Fibroblast of skin of back (primary cell): ENCODE results near the gene PPFIA1.
"Not testable (repeated sequence)": the region's sequence is repeated elsewhere in the genome, so short reads cannot be mapped to it uniquely, and the experiment has no call there.

Source experiments
- DNase-seq: peaks from one replicate; pipeline ENCODE4 v3.0.0-alpha.2; 2013

The PPFIA1 gene

DNA sequence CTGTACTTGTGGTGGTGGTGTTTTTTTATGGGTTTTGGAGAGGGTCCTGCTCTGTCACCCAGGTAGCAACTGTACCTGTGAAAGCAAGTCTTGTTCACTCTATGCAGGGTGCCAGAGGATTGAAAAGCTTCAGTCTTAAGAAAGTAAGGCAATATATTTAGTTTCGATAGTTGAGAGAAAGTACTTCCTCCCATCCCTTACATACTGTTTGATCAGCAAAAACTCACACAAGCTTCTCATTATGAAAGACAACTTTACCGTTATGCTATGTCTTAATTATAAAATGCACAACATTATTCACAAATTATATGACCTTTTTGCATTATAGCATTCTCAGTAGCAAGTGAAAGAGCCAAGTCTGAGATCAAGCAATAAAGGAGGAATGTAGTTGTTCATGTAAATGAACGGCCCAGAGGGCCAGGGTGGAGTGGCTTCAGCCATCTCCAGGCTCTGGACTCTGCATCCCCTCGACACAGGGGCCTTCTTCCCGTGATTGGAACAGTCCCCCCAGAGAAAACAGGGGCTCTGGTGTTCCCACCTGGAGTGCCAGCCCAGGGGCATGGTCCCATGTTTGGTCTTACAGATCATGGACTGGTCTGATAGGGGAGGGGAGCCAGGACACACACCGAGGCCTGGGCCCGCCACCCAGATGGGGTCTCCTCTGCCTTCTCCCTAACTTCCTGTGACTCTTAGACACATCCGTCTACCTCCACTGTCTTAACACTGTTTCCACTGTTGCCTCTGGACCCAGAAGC is 89.1 kb downstream of the PPFIA1 start:
- no peak for DNase-seq

DNA sequence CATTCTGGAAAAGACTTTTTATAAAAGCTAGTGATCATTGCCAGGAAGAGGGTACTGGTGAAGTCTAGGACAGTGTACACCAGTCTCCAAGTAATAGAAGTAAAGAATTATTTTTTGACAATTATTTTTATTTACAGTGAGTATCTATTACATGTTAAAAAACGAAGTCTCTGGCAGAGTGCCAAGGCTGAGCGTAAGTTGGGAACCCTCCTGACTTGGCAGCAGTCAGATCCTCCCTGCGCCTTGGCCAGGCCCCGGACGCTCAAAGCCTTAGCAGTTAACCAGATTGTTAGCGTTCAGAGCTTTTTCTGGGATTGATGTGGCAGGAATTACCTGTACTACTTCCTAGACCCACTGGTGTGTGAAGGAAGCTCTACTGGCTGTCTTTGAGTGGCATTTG is 89.7 kb downstream of the PPFIA1 start:
- DNase-seq = no peak

DNA sequence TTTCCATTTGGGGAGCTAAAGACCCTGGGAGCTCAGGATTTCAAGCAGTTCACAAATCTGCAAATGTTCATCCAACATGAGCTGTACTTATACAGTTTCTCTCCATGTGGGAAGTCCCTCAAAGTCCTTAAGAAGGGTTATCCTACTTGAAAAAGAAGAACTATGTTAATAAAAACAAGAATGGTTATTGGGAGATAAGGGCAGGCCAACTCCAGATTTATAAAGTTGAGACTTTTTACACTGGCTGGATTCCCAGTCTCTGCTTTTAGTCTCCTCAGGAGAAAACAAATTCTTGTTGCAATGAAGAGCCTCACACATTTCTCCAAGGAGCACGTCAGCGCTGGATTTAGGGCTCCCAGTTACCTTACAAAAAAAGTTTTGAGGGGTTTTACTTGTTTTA is 93.7 kb downstream of the PPFIA1 start:
- peak; percentile 18 for DNase-seq

DNA sequence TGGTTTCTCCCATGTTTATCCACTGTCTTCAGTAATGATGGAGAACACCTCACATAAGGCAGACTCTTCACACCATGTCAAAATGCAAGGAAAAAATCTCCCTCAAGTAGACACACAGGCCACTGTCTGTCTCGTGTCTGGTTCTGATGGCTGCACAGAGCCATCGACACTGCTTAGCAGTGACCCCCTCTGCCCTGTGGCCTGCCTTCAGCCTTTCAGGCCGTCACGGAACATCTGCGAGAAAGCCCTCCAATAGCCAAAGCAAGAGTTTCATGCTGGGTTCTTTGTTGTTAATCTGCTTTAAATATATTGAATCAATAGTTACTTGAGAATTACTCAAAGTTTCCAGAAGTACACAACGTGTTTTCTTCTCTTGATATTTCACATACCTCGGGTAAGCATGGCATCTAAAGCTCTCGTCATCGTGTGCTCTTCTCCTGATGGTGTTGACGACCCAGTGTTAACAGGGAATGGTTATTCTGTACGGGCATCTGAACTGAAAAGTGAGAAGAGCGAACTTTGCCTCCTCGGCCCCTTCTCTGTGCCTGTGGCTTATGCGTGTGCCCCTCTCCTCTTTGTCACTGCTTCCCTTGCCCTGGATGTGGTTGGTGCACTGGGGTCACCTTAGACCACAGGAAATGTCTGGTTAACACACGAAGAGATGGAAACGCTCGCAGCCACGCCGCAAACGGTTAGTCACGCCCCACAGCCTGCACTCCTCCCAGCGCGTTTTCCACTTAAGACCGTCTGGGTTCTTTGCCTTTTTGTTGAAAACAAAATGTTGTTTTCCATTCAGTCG is 94.5 kb downstream of the PPFIA1 start:
- no peak for DNase-seq

DNA sequence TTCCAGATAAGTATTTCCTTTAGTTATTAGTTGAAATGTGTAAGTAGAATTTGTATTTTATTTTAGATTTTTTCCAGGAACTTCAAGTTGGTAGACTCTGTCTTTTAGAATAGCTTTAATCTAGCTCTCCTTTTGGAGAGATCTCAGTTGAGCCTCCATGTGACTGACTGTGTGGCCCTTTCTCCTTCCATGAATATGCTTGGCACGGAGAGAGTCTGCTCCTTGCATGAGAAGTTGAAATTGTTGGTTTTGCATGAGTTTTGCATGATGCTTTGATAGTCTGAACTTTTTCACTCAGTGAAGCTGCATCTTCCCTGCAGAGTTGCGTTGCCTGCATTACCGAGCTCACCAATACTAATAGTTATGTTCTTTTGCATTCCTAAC is 95.0 kb downstream of the PPFIA1 start:
- DNase-seq = no peak

DNA sequence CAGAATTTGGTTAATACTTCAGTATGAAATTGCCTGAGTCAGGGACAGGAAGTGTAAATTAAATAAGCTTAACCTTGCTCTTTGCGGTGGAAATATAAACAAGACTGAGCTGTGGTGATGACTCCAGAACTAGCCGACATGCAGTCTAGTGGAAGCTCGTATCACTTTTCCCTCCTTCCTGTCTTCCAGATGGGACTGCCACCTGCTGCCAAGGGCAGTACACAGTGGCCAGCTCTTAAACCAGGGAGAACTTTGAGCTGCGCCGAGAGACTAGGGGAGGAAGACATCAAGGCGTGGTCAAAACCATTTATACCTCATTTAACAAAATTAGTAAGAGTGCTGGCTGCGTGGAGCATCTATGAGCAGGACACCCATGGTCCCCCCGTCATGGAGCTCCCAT is 96.6 kb downstream of the PPFIA1 start:
- DNase-seq = no peak

DNA sequence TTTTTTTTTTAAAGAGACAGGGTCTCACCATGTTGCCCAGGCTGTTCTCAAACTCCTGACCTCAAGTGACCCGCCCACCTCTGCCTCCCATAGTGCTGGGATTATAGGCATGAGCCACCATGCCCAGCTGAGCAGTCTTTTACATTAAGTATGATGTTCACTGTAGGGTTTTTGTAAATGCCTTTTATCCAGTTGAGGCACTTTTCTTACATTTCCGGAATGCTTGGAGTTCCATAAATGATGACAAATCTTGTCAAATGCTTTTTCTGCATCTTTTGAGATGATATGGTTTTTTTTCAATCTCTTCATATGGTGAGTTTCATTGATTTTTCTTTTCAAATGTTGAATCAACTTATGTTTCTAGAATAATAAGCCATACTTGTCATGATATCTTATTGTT is 98.5 kb downstream of the PPFIA1 start:
- peak; percentile 55 for DNase-seq

DNA sequence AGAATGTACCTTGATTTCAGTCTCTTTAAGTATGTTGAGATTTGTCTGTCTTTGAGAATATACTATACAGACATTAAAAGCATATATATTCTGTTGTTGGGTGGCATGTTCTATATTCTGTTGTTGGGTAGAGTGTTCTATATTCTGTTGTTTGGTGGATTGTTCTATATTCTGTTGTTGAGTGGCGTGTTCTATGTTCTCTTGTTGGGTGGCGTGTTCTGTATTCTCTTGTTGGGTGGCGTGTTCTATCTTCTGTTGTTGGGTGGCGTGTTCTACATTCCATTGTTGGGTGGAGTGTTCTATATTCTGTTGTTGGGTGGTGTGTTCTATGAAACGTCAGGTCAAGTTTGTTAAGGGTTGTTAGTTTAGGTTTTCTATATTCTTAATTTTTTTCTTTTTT is 100.8 kb downstream of the PPFIA1 start:
- no peak for DNase-seq

DNA sequence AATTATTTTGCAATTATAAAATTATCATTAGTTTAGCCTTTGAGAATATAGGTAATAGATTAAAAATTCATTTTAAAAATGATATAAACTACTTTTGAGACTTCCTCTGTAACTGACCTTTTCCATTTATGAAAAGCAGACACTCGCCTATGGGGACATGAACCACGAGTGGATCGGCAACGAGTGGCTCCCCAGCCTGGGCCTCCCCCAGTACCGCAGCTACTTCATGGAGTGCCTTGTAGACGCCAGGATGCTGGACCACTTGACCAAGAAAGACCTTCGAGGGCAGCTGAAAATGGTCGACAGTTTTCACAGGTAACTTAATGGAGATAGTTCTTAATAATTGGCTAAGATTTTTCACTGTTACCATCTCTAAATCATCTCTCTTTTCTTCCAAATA is 101.6 kb downstream of the PPFIA1 start:
- DNase-seq = no peak

DNA sequence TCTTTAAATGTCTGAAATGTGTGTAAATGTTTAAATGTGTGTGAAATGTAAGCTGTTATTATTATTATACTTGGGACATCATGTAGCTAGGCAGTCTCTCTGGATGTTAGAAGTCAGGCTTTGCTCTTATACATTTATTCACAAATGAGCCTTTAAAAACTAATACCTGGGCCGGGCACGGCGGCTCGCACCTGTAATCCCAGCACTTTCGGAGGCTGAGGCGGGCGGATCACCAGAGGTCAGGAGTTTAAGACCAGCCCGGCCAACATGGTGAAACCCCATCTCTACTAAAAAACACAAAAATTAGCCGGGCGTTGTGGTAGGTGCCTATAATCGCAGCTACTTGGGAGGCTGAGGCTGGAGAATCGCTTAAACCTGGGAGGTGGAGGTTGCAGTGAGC is 106.1 kb downstream of the PPFIA1 start:
- no peak for DNase-seq

DNA sequence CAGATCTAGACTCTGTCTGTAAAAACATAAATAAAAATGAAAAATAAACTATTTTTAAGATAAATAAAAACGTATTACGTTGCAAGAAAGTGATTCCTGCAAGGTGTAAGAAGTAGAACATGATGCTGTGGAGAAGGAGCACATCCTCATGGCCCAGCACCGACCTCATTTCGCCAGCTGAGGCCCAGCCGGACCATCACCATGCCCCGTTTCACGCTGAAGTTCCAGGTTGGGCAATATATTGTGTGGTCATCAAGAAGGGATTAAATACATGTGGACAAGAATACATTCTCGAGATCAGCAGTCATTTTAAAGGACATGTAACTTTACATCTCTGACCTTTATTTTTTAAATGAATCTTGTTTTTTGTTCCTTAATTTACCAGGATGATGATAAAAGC is 107.2 kb downstream of the PPFIA1 start:
- DNase-seq = no peak

DNA sequence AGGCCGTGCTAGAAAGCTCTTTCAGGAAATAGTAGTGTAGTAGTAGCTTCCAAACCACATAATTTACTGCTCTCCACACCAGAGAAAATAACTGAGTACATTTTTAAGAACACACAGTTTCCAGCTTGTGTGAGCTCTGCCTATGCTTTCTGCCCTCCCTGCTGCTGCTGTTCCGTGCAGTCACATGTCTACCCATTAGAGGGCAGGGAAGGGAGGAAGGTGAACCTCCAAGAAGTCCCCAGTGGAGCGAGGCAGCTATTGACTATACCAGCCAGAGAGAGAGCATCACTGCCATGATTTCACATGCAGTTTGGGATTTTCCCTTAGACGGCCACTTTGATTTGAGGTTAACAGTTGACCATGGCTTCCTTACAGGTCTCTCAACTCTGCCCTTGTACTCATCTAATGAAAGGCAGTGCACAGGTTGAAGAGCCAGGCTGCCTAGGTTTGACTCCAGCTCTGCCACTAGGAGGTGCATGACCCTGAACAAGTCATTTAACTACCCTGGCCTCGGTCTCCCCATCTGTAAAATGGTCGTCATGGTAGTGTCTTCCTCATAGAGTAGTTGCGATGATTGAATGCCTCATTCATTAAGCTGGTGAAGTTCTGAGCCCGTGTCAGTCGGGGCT is 108.1 kb downstream of the PPFIA1 start:
- no peak for DNase-seq

DNA sequence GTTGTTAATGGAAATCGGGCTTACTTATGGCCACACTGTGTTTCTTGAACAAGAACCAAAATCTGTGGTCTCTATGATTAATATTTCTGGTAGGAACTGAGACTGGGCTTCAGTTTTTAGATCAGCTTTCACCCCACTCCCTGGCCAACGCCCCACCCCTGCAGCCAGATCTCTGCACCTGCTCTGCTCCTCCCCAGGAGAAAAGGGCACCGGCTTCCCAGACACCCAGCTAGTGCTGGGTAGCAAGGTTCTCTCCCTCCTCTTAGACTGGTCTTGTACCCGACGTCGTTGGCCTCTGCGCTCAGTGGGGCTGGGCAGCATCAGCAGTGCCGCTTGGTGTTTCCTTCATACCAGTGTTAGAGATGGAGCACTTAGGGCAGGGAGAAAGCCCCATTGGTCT is 110.9 kb downstream of the PPFIA1 start:
- DNase-seq = no peak

DNA sequence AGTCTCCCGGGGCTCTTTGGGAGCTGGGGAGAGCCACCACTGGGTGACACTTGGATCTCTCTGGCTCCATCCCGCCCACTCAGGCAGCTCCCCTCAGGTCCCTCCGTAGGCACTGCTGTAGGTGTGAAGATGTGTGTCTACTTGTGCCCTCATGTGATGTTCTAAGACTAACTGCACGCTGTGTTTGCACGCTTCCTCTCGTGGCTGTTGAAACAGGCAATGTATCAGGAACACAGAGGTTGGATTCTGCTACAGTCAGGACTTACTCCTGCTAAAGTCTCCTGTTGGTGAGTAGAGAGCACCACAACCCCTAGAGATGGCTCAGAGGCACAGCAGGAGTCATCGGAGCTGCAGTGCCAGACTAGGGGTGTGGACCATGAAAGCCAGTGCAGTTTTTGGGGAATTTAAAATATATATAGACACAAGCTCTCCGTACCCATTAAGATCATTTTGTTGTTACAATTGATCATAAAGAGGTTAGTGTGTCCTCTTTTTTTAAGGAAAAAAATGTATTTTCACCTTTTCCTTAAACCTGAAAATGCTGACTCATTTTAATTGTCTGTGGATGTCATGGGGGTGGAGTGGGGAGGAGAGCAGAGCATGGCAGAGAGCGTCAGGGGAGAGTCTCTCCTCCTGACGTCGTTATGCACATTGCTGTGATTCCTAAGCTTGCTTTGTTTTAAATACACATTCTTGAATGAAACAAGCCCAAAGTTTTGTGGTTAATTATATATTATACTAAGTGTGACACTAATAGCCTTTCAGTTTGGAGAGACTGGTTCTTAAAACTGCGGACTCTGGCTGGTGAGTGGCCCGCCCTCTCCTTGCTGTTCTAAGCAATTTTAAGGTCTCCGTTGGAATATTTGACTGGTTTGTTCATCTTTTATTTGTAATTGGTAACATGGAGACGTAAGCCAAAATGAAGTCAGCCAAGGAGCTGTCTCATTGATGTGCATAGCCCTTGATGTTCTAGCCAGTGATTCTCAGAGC is 111.7 kb downstream of the PPFIA1 start:
- DNase-seq = peak; percentile 77

DNA sequence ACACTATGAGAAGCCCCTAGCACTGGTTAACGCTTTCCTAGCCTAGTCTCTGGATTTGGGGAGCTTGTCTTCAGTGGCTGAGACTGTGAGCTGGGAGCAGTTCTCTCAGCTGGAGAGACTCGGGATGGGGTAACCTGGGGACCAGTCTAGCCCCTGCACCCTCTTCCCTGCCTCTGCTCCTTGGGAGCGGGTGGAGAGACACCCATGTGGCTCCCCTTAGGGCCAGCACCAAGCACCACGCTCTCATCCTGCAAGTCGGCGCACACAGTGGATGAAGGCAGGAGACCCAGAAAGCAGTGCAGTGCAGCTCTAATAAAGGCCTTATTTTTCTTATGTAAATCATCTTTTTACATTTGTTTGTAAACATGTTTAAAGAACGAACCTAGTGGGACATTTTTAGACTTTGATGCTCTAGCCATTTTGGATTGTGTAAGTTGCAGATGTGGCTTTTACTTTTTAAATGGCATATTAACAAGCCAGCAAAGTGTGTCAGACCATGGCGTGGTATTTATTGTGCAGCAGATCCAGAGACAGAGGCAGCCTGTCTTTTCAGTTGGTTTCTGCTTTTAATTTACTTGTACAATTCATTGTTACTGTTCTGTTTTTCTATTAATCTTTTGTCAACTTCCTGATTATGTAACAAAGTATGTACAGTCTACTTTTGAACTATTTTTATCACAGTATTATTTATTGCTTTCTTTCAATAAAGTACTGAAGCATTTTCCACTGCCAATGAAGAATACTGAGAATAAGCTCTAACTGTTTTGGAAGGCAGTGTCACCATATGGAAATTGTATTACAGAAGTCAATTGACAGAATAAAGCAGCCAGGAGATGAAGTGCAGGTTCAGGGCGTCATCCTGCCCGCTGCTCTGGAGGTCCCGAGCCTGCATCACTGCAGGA is 113.4 kb downstream of the PPFIA1 start:
- no peak for DNase-seq

DNA sequence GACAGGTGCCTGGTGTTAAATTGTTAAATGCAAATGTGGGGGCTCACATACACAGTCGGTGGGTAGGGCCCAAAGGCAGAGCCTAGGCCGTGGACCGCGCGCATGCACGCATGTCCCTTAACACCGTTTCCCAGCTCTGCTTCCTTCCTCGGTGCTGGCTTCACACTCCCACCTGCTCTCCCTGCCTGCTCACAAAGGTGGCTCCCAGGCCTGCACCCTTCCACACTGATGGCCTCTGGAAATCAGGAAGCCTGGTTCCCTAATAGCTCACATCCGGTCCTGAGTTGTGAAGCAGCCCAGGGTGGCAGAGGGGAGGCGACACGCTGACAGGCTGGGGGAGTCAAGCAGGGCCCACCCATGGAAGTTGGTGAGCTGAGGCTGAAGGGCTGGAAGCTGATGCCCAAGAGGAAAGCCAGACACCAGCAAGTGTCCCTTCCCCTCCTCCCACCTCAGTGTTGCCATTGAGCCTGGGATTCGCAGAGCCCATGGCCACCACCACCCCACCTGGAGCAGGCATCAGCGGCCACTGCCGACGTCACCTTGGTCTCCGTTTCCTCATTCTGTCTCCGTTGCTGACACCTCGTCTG is 114.2 kb downstream of the PPFIA1 start:
- DNase-seq = no peak

DNA sequence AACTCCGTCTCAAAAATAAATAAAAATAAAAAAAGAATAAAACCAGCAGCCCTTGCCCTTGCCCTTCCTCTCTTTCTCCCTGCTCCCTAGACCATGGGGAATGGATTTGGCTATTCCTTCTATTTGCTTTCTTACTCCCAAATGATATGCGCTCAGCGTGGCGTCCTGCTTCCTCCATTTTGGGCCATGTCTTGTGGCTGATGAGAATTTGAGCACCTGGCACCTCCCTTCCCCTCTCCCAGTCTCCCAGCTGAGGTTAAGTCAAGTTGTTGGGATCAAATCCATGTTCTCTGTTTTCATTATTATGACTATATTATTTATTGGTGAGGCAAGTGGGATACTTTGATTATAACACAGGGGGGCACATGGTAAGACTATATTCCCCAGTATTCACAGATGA is 117.1 kb downstream of the PPFIA1 start:
- DNase-seq = no peak

DNA sequence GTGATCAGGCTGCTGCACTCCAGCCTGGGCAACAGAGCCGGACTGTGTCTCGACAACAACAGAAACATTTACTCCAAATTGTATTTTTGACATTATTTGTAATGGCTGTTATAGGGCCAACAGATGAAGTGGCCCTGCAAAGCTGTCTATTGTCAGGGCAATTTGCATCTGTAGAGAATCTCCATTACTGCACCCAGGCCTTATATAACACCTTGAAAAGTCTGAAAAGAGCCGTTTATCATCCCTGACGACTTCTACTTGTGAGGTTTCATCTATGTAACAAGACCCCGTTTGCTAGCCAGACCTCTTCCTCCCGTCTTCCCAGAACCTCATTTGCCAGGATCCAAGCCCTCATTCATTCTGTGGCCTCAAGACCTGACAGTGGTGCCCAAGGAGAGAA is 118.7 kb downstream of the PPFIA1 start:
- no peak for DNase-seq

DNA sequence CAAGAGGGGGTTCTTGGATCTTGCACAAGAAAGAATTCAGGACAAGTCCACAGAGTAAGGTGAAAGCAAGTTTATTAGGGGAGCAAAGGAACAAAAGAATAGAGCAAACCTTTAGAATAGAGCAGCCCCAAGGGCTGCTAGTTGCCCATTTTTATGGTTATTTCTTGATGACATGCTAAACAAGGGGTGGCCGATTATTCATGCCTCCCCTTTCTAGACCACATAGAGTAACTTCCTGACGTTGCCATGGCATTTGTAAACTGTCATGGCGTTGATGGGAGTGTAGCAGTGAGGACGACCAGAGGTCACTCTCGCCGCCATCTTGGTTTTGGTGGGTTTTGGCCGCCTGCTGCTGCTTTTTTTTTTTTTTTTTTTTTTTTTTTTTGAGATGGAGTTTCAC is 120.4 kb downstream of the PPFIA1 start:
- not testable (repeated sequence) for DNase-seq

DNA sequence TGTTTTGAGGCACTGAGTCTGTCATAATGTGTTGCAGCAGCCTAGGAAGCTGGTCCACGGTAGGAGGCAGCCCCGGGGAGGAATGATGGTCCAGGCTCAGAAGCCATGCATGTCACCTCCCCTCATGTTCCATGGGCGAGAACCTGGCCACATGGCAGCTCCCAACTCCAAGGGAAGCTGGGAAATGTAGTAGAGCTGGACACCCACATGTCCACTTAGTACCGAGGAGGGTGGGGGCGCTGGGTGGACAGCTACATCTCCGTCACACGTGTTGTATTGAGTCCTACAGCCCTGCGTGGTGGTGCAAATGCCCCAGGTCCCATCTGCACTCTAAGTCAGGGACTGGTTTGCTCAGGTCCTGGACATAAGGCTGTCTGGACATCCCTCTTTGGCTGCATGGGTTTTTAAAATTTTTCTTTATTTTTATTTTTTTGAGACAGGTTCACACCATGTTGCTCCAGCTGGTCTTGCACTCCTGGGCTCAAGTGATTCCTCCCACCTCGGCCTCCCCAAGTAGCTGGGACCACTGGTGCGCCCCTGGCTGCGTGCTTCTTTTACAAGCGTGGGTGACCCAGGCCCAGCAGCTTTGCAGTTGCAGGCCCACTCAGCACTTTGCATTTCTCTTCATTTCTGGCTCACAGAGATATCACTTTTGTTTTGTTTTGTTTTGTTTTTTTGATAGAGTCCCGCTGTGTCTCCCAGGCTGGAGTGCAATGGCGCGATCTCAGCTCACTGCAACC is 123.9 kb downstream of the PPFIA1 start:
- no peak for DNase-seq
